Measurements from ENCODE around the gene AKAP13.

Gene AKAP13

DNA sequence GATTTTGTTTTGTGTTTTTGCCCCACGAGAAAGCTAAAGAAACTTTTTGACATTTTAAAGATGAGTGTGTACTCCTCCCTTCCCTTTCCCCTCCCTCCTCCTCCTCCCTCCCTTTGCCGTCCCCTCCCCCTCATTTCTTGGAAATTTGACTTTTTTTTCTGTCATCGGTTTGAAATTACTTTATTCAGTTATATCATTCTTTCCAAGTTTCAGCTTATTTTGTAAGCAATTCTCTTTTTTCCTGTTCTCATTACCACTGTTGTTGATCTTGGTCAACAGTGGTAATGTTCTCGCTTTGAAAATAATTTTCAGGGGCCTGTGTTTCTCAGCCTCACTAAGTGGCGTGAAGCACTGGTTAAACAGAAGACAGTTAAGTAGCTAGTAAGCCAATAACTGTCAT lies 178.4 kb downstream of the AKAP13 start:
- TF ChIP-seq, protein P1, sequence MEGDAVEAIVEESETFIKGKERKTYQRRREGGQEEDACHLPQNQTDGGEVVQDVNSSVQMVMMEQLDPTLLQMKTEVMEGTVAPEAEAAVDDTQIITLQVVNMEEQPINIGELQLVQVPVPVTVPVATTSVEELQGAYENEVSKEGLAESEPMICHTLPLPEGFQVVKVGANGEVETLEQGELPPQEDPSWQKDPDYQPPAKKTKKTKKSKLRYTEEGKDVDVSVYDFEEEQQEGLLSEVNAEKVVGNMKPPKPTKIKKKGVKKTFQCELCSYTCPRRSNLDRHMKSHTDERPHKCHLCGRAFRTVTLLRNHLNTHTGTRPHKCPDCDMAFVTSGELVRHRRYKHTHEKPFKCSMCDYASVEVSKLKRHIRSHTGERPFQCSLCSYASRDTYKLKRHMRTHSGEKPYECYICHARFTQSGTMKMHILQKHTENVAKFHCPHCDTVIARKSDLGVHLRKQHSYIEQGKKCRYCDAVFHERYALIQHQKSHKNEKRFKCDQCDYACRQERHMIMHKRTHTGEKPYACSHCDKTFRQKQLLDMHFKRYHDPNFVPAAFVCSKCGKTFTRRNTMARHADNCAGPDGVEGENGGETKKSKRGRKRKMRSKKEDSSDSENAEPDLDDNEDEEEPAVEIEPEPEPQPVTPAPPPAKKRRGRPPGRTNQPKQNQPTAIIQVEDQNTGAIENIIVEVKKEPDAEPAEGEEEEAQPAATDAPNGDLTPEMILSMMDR (IDR thresholded peaks at IDR 0.05; ENCODE audit: extremely low read depth, missing control alignments) = no peak
- DNase-seq (ENCODE audit: low spot score) = no peak

DNA sequence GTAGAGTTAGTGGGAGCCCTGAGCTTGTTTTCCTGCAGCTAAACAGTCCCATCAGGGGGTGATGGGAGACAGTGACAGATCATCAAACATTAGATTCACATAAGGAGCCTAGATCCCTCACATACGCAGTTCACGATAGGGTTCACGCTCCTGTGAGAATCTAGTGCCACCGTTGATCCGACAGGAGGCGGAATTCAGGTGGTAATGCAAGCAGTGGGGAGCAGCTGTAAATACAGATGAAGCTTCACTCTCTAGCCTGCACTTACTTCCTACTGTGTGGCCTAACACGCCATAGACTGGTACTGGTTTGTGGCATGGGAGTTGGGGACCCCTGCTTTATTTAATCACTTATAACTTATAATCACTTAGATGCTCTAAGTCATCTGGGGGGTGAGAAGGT lies 179.1 kb downstream of the AKAP13 start:
- TF ChIP-seq, protein P1 (IDR thresholded peaks at IDR 0.05; ENCODE audit: extremely low read depth, missing control alignments) = no peak
- DNase-seq (ENCODE audit: low spot score) = no peak

DNA sequence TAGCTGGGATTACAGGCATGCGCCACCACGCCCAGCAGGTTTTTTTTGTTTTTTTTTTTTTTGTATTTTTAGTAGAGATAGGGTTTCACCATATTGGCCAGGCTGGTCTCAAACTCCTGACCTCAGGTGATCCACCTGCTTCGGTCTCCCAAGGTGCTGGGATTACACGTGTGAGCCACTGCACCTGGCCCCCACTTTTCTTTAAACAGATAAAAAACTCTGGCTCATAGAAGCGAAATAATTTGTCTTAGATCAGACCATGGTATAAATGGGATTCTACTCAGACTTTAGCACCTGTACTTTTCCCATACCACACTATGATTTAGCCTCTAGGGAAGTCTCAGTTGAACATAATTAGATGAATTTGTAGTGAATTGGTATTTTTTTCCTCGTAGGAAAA lies 182.4 kb downstream of the AKAP13 start:
- TF ChIP-seq, protein P1 (IDR thresholded peaks at IDR 0.05; ENCODE audit: extremely low read depth, missing control alignments) = no peak

DNA sequence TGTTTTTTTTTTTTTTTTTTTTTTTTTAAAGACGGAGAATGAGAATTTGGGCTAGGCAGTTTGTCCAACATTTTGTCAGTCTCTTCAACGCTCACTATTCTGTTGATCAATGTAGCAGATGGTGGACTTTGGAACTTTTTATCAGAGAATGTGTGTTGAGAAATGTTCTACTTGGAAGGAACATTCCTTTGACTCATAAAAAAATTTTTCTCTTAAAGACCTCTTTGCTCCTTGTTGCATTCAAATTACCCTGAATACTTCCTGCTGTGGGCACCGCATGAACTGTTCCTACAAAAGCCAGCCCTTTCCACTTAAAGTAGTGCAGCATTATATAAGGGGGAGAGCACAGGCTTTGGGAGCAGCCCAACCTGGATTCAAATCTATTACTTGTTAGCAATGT lies 182.9 kb downstream of the AKAP13 start:
- TF ChIP-seq, protein P1 (IDR thresholded peaks at IDR 0.05; ENCODE audit: extremely low read depth, missing control alignments) = no peak
- DNase-seq (ENCODE audit: low spot score) = no peak

More for the DNA sequence above, 182.4 kb downstream of the AKAP13 start:
- no peak for DNase-seq (ENCODE audit: low spot score)

DNA sequence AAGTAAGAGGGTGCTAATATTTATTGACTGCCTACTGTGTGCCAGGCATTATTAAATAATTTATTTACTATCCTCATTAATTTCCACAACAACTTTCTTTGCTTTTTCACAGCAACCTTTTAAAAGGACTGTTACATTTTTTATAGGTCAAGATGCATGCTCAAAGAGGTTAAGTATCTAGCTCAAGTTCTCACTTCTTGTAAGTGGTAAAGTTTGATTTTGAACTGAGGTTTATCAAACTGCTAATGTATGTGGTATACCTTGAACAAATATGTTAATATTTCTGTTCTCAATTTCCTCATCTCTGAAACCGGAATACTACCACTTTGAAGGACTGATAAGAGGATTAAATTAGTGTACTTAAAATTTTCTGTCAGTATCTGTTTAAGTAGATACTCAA lies 183.3 kb downstream of the AKAP13 start:
- no peak for DNase-seq (ENCODE audit: low spot score)
- TF ChIP-seq, protein P1 (IDR thresholded peaks at IDR 0.05; ENCODE audit: extremely low read depth, missing control alignments) = no peak

DNA sequence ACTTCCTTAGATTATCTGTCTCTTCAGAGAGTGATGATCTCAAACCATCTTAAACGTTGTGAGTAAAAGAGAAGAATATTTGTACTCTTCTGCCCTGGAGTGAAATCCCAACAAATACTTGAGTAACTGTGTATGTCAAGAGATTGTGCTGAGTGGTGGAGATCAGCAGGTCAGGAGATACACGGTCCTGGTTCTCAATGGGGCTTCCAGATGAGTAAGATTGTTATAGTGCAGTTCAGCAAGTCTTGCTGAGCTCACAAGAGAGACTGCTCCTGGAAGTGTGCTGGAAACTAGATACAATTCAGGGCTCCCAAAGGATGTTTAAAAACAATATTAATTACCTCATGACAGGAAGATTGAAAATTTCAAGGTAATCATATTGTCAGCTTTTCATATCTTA lies 184.3 kb downstream of the AKAP13 start:
- TF ChIP-seq, protein P1 (IDR thresholded peaks at IDR 0.05; ENCODE audit: extremely low read depth, missing control alignments) = no peak
- no peak for DNase-seq (ENCODE audit: low spot score)

DNA sequence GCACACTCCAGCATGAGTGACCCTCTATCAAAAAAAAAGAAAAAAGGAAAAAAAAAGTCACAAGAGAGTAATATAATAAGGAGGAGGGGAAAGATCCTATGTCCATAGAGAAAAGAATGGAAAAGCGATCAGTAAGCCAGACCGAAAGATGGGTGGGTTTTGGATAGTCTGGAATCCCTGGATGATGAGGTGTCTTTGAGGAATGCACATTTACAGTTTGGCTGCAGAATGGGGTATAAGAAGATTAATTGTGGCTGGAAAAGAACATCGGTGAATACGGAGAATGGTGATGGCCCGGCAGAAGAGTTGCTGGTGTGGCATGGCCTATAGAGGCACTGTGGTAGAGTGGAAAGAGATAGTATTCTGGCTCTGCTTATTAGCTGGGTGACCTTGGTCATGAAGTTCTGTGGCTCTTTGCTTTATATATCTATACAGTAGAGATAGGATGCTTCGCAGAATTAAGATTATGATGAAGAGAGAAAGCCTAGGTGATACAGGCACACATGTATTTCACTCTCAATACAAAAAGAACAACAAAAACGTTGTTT lies 187.9 kb downstream of the AKAP13 start:
- no peak for DNase-seq (ENCODE audit: low spot score)
- TF ChIP-seq, protein P1 (IDR thresholded peaks at IDR 0.05; ENCODE audit: extremely low read depth, missing control alignments) = no peak
